K562 (cell line): ENCODE results near the gene PAM. TPM values are rescaled to one million over a fixed set of nuclear protein-coding genes. Genes with fewer than 3 reads are reported as not detected.

Source experiments
- ATAC-seq: fragments of 200-7000 bp; cut with Tn5 transposase; 3 replicates; pipeline ENCODE4 v1.9.1; 2020; ENCODE audit warnings: moderate library complexity
- BruUV-seq: library from RNA; stranded (reverse); fragments of 400-500 nt; replicated peaks from 2 replicates; lab custom pipeline; 2021; lab: Mats Ljungman, UMichigan
- CTCF ChIA-PET: fragments of 300-600 bp; formaldehyde crosslinking; extraction: SDS; loops from one replicate; lab custom pipeline; 2021; ENCODE audit warnings: low intra/inter-chr PET ratio; lab: Yijun Ruan, JAX
- POLR2A ChIA-PET: fragments of 300-600, 350-650 bp; sonication (Branson Sonifier 250); formaldehyde crosslinking; extraction: SDS; loops from one replicate; lab custom pipeline; 2021; ENCODE audit warnings: antibody characterized with exemption, inconsistent platforms; lab: Yijun Ruan, JAX
- DNase-seq, 4 experiments: peaks; one replicate each; pipeline versions ENCODE4 v3.0.0 to v3.0.0-alpha.2; 2011 to 2018; ENCODE audit warnings: low spot score in 3 of 4, mixed read lengths in 3 of 4; ENCODE audit errors: extremely low read depth in 1 of 4
- FAIRE-seq: peaks from 2 replicates; lab custom pipeline; 2011; peaks lifted over from hg19 to GRCh38; lab: Jason Lieb, UNC
- H2AFZ ChIP-seq: 2 replicates; pipeline ENCODE4 v1.6.0; 2011; ENCODE audit warnings: low read depth, low read length, control low read depth, inconsistent platforms
- H3K27ac ChIP-seq: fragments of 200-600 bp; 3 replicates; pipeline ENCODE4 v1.8.0; 2011; ENCODE audit warnings: low read depth, mild to moderate bottlenecking, control low read depth, inconsistent platforms, low read length, moderate library complexity, mixed read lengths; ENCODE audit errors: extremely low read depth
- H3K27me3 ChIP-seq, 2 experiments: fragments of 300-600 bp in 1 of 2; 2 replicates in 1 of 2; 3 replicates in 1 of 2; pipeline versions ENCODE4 v1.6.0 to v1.8.0; 2011; ENCODE audit warnings: inconsistent platforms in 2 of 2, low read length in 2 of 2, mild to moderate bottlenecking in 1 of 2, mixed read lengths in 1 of 2, moderate library complexity in 1 of 2; ENCODE audit not compliant: control insufficient read depth in 2 of 2, insufficient read depth in 2 of 2
- H3K36me3 ChIP-seq: fragments of 300-600 bp; 3 replicates; pipeline ENCODE4 v1.8.0; 2011; ENCODE audit warnings: mild to moderate bottlenecking, low read length, inconsistent platforms; ENCODE audit not compliant: control insufficient read depth, insufficient read depth
- H3K4me1 ChIP-seq, 2 experiments: fragments of 200-600 bp in 1 of 2; replicated peaks in 1 of 2; 2 replicates in 1 of 2; 3 replicates in 1 of 2; pipeline versions ENCODE4 v1.5.1 to v1.8.0; 2011; ENCODE audit warnings: inconsistent platforms in 2 of 2, low read length in 2 of 2, mild to moderate bottlenecking in 1 of 2, mixed read lengths in 1 of 2, moderate library complexity in 1 of 2; ENCODE audit not compliant: control insufficient read depth in 2 of 2, insufficient read depth in 2 of 2
- H3K4me2 ChIP-seq: 2 replicates; pipeline ENCODE4 v1.6.1; 2011; ENCODE audit warnings: low read length, control low read depth, inconsistent platforms, mixed read lengths; ENCODE audit not compliant: insufficient read depth
- H3K4me3 ChIP-seq: fragments of 200-600 bp; sonication (generic), shearing (Covaris generic); 2 replicates; pipeline ENCODE4 v1.5.1; 2016; ENCODE audit warnings: control low read depth, inconsistent platforms
- H3K79me2 ChIP-seq: fragments of 200-600 bp; 3 replicates; pipeline ENCODE4 v1.8.0; 2011; ENCODE audit warnings: low read length, inconsistent platforms; ENCODE audit not compliant: control insufficient read depth, insufficient read depth
- H3K9ac ChIP-seq, 2 experiments: 2 replicates each; pipeline versions ENCODE4 v1.6.0 to v1.6.1; 2011; ENCODE audit warnings: low read depth in 2 of 2, low read length in 2 of 2, control low read depth in 1 of 2, inconsistent platforms in 1 of 2, mild to moderate bottlenecking in 1 of 2, mixed read lengths in 1 of 2; ENCODE audit not compliant: insufficient read depth in 1 of 2
- H3K9me1 ChIP-seq: one replicate; pipeline ENCODE4 v1.6.0; 2011; ENCODE audit warnings: inconsistent platforms, mild to moderate bottlenecking, low read length, moderate library complexity; ENCODE audit not compliant: control insufficient read depth, insufficient read depth
- H3K9me3 ChIP-seq: replicated peaks from 2 replicates; pipeline ENCODE4 v1.5.1; 2011; ENCODE audit warnings: low read depth, low read length, inconsistent platforms; ENCODE audit not compliant: control insufficient read depth, insufficient read depth
- H4K20me1 ChIP-seq: replicated peaks from 2 replicates; pipeline ENCODE4 v1.6.1; 2011; ENCODE audit warnings: low read length, inconsistent platforms, mixed read lengths; ENCODE audit not compliant: control insufficient read depth, insufficient read depth
- ESRRA ChIP-seq: fragments of 450-650 bp; IDR thresholded peaks from 2 replicates; pipeline ENCODE4 v1.6.1; 2014; ENCODE audit warnings: low read depth, mild to moderate bottlenecking, moderate library complexity, borderline replicate concordance
- MTA3 ChIP-seq: fragments of 450-650 bp; formaldehyde crosslinking; IDR thresholded peaks from 2 replicates; pipeline ENCODE4 v1.6.1; 2017; ENCODE audit warnings: mild to moderate bottlenecking, borderline replicate concordance
- POLR3A ChIP-seq: IDR thresholded peaks from 2 replicates; pipeline ENCODE4 v1.6.1; 2011; ENCODE audit warnings: borderline replicate concordance, mild to moderate bottlenecking, moderate library complexity; ENCODE audit not compliant: insufficient read length, insufficient read depth; ENCODE audit errors: extremely low read depth
- ZNF609 ChIP-seq: sonication (generic); formaldehyde crosslinking; IDR thresholded peaks from 2 replicates; pipeline ENCODE4 v1.8.1; 2023; ENCODE audit warnings: missing genetic modification reagents, mild to moderate bottlenecking, borderline replicate concordance
- ZNF699 ChIP-seq: fragments of 250-450 bp; sonication (Bioruptor Pico); IDR thresholded peaks from 2 replicates; pipeline ENCODE4 v1.8.0; 2021; ENCODE audit warnings: mild to moderate bottlenecking, moderate library complexity; ENCODE audit not compliant: insufficient replicate concordance
- WGBS: fragments of 100-300 bp; shearing (Covaris generic); methylation state at CpG from one replicate; pipeline ENCODE4 v1.1.6; 2016; ENCODE audit warnings: low coverage, mixed read lengths; ENCODE audit not compliant: insufficient coverage; ENCODE audit errors: missing lambda C conversion rate; 5-methylcytosine and 5-hydroxymethylcytosine counted together
- in situ Hi-C: fragments of 300-500 bp; cut with MboI; formaldehyde crosslinking; loops from 4 replicates; pipeline ENCODE4 v1.15.0; 2018; ENCODE audit warnings: inconsistent platforms, mixed read lengths
- intact Hi-C: fragments of 100-400 bp; cut with micrococcal nuclease; formaldehyde crosslinking; loops from 2 replicates; pipeline ENCODE4 v1.14.2; 2022
- polyA plus RNA-seq, 8 experiments: library from polyadenylated mRNA; depleted of rRNA in 4 of 8; stranded (reverse) in 5 of 8; unstranded in 3 of 8; fragments of >200 nt; fragmentation: Nextera tagmentation in 2 of 8; fragmentation: Illumina TruSeq in 1 of 8; extraction: Ambion mirVana in 2 of 8; extraction: Trizol in 1 of 8; gene quantifications; 2 replicates each; pipeline versions ENCODE4 v1.2.1 to v1.2.3, GENCODE V29; 2011 to 2014; ENCODE audit warnings: inconsistent platforms in 1 of 8, missing spikeins in 1 of 8
- total RNA-seq, 7 experiments: library from RNA; depleted of rRNA in 6 of 7; stranded (reverse); fragments of >200 nt in 6 of 7; fragmentation: Illumina TruSeq in 2 of 7; extraction: Trizol in 2 of 7; gene quantifications; 2 replicates each; pipeline versions ENCODE4 v1.2.1 to v1.2.3, GENCODE V29; 2011 to 2021; ENCODE audit warnings: low replicate concordance in 1 of 7
- TF ChIP-seq, protein P1 (sequence below), 3 experiments: IDR thresholded peaks in 2 of 3; conservative IDR thresholded peaks in 1 of 3; 2 replicates each; pipeline ENCODE4 v1.5.1; 2011 to 2012; ENCODE audit warnings: low read length in 3 of 3, mild to moderate bottlenecking in 3 of 3, control low read depth in 2 of 3, improper control_type of control experiment in 1 of 3, inconsistent platforms in 1 of 3, low read depth in 1 of 3, mixed read lengths in 1 of 3, moderate library complexity in 1 of 3; ENCODE audit not compliant: insufficient read depth in 2 of 3
- TF ChIP-seq, protein P2 (sequence below): sonication (generic); formaldehyde crosslinking; IDR thresholded peaks from 2 replicates; pipeline ENCODE4 v1.8.1; 2023; ENCODE audit warnings: mild to moderate bottlenecking, missing genetic modification reagents
- TF ChIP-seq, protein P3 (sequence below): fragments of 200-800 bp; sonication (Bioruptor generic); IDR thresholded peaks from 2 replicates; pipeline ENCODE4 v1.6.1; 2017; ENCODE audit warnings: missing genetic modification characterization, missing compliant biosample characterization

PAM gene
- total and polyA plus RNA-seq, 9 of the 15 experiments (the other 6 are each of a cell fraction or from before 2014, with no cell fraction given), result 0.39 to 3.1 (median 0.77) TPM

GRCh38 chr5:102792705-102793104 is 37.6 kb downstream of the PAM start (continued):
- TF ChIP-seq, protein P1, sequence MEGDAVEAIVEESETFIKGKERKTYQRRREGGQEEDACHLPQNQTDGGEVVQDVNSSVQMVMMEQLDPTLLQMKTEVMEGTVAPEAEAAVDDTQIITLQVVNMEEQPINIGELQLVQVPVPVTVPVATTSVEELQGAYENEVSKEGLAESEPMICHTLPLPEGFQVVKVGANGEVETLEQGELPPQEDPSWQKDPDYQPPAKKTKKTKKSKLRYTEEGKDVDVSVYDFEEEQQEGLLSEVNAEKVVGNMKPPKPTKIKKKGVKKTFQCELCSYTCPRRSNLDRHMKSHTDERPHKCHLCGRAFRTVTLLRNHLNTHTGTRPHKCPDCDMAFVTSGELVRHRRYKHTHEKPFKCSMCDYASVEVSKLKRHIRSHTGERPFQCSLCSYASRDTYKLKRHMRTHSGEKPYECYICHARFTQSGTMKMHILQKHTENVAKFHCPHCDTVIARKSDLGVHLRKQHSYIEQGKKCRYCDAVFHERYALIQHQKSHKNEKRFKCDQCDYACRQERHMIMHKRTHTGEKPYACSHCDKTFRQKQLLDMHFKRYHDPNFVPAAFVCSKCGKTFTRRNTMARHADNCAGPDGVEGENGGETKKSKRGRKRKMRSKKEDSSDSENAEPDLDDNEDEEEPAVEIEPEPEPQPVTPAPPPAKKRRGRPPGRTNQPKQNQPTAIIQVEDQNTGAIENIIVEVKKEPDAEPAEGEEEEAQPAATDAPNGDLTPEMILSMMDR (IDR thresholded peaks at IDR 0.05 in 2 of 3, conservative IDR thresholded peaks at IDR 0.05 in 1 of 3; ENCODE audit: insufficient read depth in 2 of 3, low read depth in 1 of 3, low read length in 3 of 3), result peak; percentile 5 to 39 (median 14); a peak in 2 of 6 replicates
- TF ChIP-seq POLR3A, result no peak
- TF ChIP-seq, protein P2, sequence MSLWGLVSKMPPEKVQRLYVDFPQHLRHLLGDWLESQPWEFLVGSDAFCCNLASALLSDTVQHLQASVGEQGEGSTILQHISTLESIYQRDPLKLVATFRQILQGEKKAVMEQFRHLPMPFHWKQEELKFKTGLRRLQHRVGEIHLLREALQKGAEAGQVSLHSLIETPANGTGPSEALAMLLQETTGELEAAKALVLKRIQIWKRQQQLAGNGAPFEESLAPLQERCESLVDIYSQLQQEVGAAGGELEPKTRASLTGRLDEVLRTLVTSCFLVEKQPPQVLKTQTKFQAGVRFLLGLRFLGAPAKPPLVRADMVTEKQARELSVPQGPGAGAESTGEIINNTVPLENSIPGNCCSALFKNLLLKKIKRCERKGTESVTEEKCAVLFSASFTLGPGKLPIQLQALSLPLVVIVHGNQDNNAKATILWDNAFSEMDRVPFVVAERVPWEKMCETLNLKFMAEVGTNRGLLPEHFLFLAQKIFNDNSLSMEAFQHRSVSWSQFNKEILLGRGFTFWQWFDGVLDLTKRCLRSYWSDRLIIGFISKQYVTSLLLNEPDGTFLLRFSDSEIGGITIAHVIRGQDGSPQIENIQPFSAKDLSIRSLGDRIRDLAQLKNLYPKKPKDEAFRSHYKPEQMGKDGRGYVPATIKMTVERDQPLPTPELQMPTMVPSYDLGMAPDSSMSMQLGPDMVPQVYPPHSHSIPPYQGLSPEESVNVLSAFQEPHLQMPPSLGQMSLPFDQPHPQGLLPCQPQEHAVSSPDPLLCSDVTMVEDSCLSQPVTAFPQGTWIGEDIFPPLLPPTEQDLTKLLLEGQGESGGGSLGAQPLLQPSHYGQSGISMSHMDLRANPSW (CRISPR knock-in tag), result no peak
- no peak for TF ChIP-seq MTA3
- TF ChIP-seq, all 486 proteins: peak for 2

- no peak overlapping the region for H3K4me3 ChIP-seq
- no peak overlapping the region for H3K9ac ChIP-seq
- H3K36me3 ChIP-seq, result no peaks in the 10 kb centered on the region
- H3K4me1 ChIP-seq, result no peaks in the 10 kb centered on the region
- intact Hi-C loops, result loop anchor here (5.0 kb wide), 2 partner anchors 112 to 212 kb away; no protein-coding TSS in a partner anchor
- ATAC-seq, result no peak
- H3K27ac ChIP-seq, result no peak overlapping the region
- no peak overlapping the region for H3K4me2 ChIP-seq
- H2AFZ ChIP-seq, result no peak overlapping the region
- in situ Hi-C loops, result no loop called here
- TF ChIP-seq ZNF609 (CRISPR knock-in tag), result no peak
- no peak for TF ChIP-seq ESRRA
- TF ChIP-seq, protein P3, sequence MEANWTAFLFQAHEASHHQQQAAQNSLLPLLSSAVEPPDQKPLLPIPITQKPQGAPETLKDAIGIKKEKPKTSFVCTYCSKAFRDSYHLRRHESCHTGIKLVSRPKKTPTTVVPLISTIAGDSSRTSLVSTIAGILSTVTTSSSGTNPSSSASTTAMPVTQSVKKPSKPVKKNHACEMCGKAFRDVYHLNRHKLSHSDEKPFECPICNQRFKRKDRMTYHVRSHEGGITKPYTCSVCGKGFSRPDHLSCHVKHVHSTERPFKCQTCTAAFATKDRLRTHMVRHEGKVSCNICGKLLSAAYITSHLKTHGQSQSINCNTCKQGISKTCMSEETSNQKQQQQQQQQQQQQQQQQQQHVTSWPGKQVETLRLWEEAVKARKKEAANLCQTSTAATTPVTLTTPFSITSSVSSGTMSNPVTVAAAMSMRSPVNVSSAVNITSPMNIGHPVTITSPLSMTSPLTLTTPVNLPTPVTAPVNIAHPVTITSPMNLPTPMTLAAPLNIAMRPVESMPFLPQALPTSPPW (CRISPR knock-in tag), result no peak
- no peak for TF ChIP-seq ZNF699 (CRISPR knock-in tag)
- no peaks in the 10 kb centered on the region for H3K9me3 ChIP-seq
- H4K20me1 ChIP-seq, result no peaks in the 10 kb centered on the region
- POLR2A ChIA-PET, result no interaction called here
- CTCF ChIA-PET, result interaction anchor here (1.1 kb wide), 1 partner anchor 211 kb away, joined by 3 read pairs; no protein-coding TSS in a partner anchor
- FAIRE-seq, result no peak
- H3K9me1 ChIP-seq, result no peaks in the 10 kb centered on the region
- no peaks in the 10 kb centered on the region for H3K27me3 ChIP-seq
- DNase-seq, result no peak
- no peaks in the 10 kb centered on the region for H3K79me2 ChIP-seq
- WGBS, result 0% methylated on average over 1 of the region's 1 CpG
- no TSS peak for BruUV-seq
Measured at GRCh38 chr5:102794047-102794446, 38.9 kb downstream of the PAM start.
